ACC112 (cell line): ENCODE results near the gene TICRR.

Source experiments
- H2AFZ ChIP-seq: fragments of 200-600 bp; sonication (generic); one replicate; pipeline ENCODE4 v1.6.0; 2017; ENCODE audit warnings: antibody characterized with exemption, low read length; ENCODE audit not compliant: unreplicated experiment
- H3K27ac ChIP-seq: fragments of 200-600 bp; sonication (generic); 2 replicates; pipeline ENCODE4 v1.5.1; 2014; ENCODE audit warnings: low read depth, mild to moderate bottlenecking, antibody characterized with exemption, low read length, moderate library complexity
- H3K27me3 ChIP-seq: fragments of 200-600 bp; sonication (generic); 2 replicates; pipeline ENCODE4 v1.6.1; 2014; ENCODE audit warnings: mild to moderate bottlenecking, antibody characterized with exemption, low read length, moderate library complexity, mixed read lengths; ENCODE audit not compliant: insufficient read depth
- H3K36me3 ChIP-seq: fragments of 200-600 bp; sonication (generic); 2 replicates; pipeline ENCODE4 v1.6.1; 2016; ENCODE audit warnings: mild to moderate bottlenecking, antibody characterized with exemption, low read length, moderate library complexity, mixed read lengths; ENCODE audit not compliant: insufficient read depth
- H3K4me1 ChIP-seq: fragments of 200-600 bp; sonication (generic); one replicate; pipeline ENCODE4 v1.6.1; 2016; ENCODE audit warnings: low read length, mixed read lengths; ENCODE audit not compliant: insufficient read depth, unreplicated experiment, control insufficient read depth
- H3K4me3 ChIP-seq: fragments of 200-600 bp; sonication (generic); 2 replicates; pipeline ENCODE4 v1.5.1; 2014; ENCODE audit warnings: mild to moderate bottlenecking, low read depth, low read length
- H3K79me2 ChIP-seq: fragments of 200-600 bp; sonication (generic); one replicate; pipeline ENCODE4 v1.6.0; 2016; ENCODE audit warnings: low read length; ENCODE audit not compliant: control insufficient read depth, unreplicated experiment, insufficient read depth

Gene TICRR

DNA sequence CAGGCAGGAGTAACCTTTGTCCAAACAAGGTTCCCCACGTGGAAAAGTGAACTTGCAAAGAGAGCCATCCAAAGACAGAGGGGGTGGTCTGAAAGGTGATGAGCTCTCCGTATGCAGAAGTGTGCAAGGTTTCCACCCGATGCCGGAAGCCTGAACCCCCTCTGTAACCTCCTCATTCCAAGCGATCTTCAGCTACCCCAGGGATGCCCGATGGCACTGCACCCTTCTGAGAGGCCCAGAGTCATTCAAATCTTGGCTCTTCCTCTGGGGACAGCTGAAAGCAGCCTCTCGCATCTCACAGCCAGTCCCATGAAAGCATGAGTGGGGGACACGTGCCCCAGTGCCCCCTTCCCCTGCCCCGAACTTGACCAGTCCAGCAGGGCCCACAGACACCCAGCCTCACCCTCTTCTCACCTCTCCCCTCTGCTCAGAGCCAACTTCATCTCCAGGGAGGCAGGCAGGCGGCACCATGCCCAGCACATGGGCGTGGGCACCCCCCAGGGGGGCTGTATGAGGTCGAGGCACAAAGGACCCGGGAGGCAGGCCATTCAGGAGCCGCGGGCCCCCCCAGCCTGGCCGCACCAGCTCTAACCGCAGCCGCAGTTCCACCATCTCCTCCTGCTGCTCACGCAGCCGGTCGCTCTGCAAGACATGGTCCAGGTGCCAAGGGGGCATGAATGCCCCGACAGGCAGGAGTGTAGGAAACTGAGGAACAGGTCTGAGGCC is 71.3 kb downstream of the TICRR start:
- Histone ChIP-seq H3K4me1 (no peaks in the 10 kb centered on the region), H3K27ac (no peak overlapping the region), H2AFZ (no peak overlapping the region)

DNA sequence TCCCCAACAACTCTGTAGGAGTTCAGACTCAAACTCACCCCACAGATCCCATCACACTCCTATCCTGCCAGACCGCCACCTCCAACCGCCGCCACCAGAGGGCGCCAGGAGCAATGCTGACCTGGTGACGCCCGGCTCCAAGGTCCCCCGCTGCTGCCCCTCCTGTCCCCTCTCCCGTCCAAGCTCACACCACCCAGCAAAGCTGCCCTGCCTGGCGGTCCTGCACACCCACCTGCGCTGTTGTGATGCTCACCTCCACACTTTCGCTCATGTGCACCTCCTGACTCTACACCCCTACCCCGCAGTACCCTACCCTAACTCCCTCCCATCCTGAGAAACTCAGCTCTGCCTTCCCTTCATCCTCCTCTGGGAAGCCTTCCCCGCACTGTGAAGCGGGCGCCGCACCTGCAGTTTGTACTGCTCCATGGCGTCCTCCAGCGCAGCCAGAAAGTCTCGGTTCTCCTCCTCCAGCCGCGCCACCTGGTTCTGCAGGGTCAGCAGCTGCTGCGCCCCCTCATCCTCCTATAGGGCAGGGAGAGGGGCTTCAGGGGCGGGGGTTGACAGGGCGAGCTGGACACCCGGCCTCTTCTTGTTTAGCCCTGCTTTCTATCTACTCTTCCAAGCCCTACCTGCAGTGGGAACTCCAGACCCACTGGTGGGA is 72.1 kb downstream of the TICRR start:
- H2AFZ ChIP-seq: no peak overlapping the region
- H3K79me2 ChIP-seq: peaks cover 8% of the 10 kb centered on the region
- H3K27ac ChIP-seq: no peak overlapping the region
- no peaks in the 10 kb centered on the region for H3K4me1 ChIP-seq
- no peak overlapping the region for H3K4me3 ChIP-seq
- H3K36me3 ChIP-seq: peaks cover 4% of the 10 kb centered on the region; the same call in 1 of the 2 replicates
- H3K27me3 ChIP-seq: no peaks in the 10 kb centered on the region

More for the DNA sequence above, 71.3 kb downstream of the TICRR start:
- Histone ChIP-seq H3K79me2 (peaks cover 1% of the 10 kb centered on the region), H3K4me3 (no peak overlapping the region), H3K36me3 (peaks cover 9% of the 10 kb centered on the region; the same call in 1 of the 2 replicates), H3K27me3 (no peaks in the 10 kb centered on the region)

DNA sequence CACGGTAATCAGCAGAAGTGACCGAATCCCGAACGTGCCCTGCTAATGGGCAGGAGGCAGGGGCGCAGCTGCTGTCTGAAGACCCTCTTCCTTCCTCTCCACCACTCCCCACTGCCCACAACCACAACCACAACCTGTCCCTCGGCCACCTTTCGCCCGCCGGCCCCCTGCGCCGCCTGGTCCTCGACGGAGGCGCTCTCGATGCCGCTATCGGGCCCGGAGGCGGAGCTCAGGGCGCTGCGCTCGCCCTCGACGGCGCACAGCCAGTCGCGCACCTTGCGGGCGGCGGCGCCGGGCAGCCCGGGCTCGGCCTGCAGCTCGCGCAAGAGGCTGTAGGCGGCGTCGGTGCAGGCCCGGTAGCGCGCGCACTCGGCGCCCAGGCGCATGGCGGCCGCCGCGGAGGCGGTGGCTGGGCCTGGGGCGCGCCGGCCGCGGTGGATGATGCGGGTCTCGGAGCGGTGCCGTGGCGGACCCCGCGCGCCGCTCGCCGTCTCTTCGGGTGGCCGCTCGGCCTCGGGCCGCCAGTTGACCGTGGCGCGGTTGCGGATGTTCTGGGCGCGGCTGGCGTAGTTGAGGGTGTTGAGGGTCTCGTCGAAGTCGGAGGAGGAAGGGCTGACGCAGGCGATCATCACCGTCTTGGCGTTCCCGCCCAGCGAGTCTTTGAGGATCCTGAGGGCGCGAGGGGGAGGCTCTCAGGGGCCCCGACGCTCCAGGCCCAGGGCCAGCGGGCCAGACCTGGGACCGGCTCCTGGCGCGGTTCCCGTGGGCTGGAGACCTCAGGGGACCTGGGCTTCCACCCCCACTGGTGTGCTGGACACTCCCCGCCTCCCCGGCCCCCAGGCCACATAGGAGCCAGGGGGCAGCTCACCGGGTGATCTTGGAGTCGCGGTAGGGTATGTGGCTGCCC is 73.1 kb downstream of the TICRR start:
- Histone ChIP-seq H3K27me3 (no peaks in the 10 kb centered on the region), H2AFZ (no peak overlapping the region), H3K4me3 (no peak overlapping the region), H3K4me1 (peaks cover 2% of the 10 kb centered on the region), H3K27ac (no peak overlapping the region), H3K79me2 (peaks cover 19% of the 10 kb centered on the region), H3K36me3 (no peaks in the 10 kb centered on the region; the same call in 1 of the 2 replicates)

DNA sequence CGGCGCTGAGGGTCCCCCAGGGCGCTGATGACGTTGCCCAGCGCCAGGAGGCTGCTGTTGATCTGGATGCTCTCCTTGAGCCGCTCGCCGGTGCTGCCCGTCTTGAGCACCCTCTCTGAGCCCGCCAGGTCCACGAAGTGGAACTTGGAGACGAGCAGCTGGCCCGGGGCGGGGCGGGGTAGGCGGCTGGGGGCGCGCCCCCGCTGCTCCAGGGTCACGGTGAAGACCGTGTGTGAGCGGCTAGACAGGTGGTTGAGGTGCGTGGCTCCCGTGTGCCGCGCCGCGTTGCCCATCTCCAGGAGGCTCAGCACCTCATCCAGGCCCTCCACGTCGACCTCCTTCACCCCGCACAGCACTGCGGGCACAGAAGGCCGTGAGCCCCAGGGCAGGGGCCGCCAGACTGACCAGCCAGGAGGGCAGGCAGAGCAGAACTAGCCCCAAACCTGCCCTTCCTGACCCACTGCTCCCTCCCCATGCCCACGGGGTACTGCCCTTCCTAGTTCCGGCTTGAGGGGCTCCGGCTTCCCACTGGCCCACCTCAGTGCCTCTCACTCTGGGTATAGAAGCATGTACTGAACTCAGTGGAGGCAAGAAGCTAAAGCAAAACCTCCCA is 73.8 kb downstream of the TICRR start:
- no peaks in the 10 kb centered on the region; the same call in 1 of the 2 replicates for H3K36me3 ChIP-seq
- H3K4me1 ChIP-seq: peaks cover 3% of the 10 kb centered on the region
- no peaks in the 10 kb centered on the region for H3K27me3 ChIP-seq
- no peak overlapping the region for H2AFZ ChIP-seq
- H3K79me2 ChIP-seq: peaks cover 22% of the 10 kb centered on the region
- no peak overlapping the region for H3K27ac ChIP-seq
- H3K4me3 ChIP-seq: no peak overlapping the region

DNA sequence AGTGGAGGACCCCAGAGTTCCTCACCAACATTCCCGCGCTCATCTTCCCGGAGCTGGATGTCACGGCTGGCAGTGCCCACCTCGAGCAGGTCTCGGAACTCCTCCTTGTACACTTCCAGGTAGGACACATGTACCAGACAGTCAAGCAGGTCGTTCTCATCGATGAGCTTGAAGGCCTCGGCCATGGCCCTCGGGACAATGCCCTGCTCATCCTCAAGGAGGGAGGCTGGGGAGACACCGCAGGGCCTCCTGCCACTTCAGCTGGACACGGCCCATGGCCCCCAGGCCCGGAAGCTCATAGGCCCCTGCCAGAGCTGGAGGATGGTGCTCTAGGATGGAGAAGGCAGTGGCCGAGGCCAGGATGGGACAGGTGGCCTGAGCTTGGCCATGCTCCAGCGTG is 74.4 kb downstream of the TICRR start:
- no peaks in the 10 kb centered on the region for H3K27me3 ChIP-seq
- peaks cover 3% of the 10 kb centered on the region for H3K4me1 ChIP-seq
- no peaks in the 10 kb centered on the region; the same call in 1 of the 2 replicates for H3K36me3 ChIP-seq
- no peak overlapping the region for H2AFZ ChIP-seq
- H3K79me2 ChIP-seq: peaks cover 28% of the 10 kb centered on the region
- H3K27ac ChIP-seq: no peak overlapping the region
- no peak overlapping the region for H3K4me3 ChIP-seq

DNA sequence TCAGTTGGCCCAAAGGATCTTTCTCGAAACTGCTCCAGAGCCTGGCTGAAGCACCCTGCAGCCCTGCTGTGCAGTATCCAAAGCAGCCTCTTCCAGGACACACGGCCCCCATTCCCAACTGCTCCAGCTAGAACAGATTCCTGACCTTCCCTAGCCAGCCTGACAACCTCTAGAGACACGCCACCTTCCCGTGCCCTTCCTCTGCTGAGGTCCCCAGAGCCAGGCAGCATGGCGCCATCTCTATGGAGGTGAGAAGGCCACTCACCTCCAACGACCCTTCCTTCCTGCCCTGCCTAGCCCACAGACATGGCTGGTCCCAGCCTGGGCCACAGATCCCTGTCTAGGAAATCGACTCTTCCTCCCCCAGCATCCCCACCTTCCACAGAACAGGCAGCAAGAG is 76.9 kb downstream of the TICRR start:
- Histone ChIP-seq H3K4me1 (peaks cover 17% of the 10 kb centered on the region), H3K4me3 (no peak overlapping the region), H3K36me3 (no peaks in the 10 kb centered on the region; the same call in 1 of the 2 replicates), H3K79me2 (peaks cover 28% of the 10 kb centered on the region), H3K27me3 (no peaks in the 10 kb centered on the region), H3K27ac (no peak overlapping the region), H2AFZ (no peak overlapping the region)

DNA sequence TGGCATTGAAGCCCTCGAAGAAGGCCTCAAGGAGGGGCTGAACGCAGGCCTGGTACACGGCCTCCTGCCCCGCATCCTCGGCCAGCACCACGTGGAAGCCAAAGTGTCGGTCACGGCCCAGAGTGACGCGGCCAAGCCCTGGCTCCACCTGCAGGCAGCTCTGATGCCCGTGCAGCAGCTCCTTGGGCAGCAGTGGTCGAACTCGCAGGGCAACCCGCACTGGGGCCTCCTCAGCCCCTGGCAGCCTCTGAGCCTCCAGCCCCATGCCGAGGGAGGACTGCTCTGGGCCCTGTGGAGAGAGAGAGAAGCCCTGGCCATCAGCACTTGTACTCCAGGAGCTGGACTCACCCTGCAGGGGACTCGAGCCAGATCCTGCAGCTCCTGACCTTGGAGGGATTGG is 77.4 kb downstream of the TICRR start:
- Histone ChIP-seq H3K4me1 (peaks cover 17% of the 10 kb centered on the region), H3K27me3 (no peaks in the 10 kb centered on the region), H3K79me2 (peaks cover 28% of the 10 kb centered on the region), H2AFZ (no peak overlapping the region), H3K36me3 (no peaks in the 10 kb centered on the region; the same call in 1 of the 2 replicates), H3K4me3 (no peak overlapping the region), H3K27ac (no peak overlapping the region)

DNA sequence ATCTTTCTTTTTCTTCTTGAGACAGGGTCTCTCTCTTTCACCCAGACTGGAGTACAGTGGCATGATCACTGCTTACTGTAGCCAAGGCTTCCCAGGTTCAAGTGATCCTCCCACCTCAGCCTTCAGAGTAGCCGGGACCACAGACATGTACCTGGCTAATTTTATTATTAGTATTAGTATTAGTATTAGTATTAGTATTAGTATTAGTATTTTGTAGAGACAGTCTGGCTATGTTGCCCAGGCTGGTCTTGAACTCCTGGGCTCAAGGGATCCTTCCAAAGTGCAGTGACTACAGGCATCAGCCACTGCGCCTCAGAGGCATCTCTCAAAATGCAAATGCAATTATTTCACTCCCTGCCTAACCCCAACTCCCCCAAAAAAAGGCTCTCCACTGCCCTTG is 78.3 kb downstream of the TICRR start:
- Histone ChIP-seq H3K27ac (no peak overlapping the region), H3K79me2 (peaks cover 28% of the 10 kb centered on the region), H3K27me3 (no peaks in the 10 kb centered on the region), H3K36me3 (no peaks in the 10 kb centered on the region; the same call in 1 of the 2 replicates), H2AFZ (no peak overlapping the region), H3K4me3 (peak overlapping the region; percentile 93), H3K4me1 (peaks cover 17% of the 10 kb centered on the region)

DNA sequence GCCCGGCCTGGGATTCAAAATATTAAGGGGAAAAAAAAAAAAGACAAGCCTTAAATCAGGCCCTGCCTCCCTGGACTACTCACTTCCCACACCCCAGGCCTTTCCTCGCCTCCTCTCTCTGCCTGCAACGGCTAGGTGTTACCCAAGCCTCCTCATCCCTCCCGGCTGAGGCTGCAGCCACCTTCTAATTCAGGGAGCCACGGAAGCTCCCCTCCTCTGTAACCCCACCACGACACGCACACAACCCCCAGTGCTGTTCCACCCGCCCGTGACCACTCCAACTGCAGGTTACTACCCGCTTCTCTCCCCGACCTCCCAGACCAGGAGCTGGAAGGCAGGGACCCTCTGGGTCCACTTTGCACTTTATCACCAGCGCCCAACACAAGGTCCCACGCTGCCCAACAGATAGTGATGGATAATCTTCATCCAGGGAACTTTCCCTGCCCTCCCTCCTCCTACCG is 79.1 kb downstream of the TICRR start:
- H3K27me3 ChIP-seq: no peaks in the 10 kb centered on the region
- no peaks in the 10 kb centered on the region; the same call in 1 of the 2 replicates for H3K36me3 ChIP-seq
- peak overlapping the region; percentile 93 for H3K4me3 ChIP-seq
- no peak overlapping the region; the same call in 1 of the 2 replicates for H3K27ac ChIP-seq
- peak overlapping the region; percentile 43 for H2AFZ ChIP-seq
- peaks cover 28% of the 10 kb centered on the region for H3K79me2 ChIP-seq
- peaks cover 17% of the 10 kb centered on the region for H3K4me1 ChIP-seq
